CD4-positive, alpha-beta T cell treated with Interleukin-17A for 4 hours (primary cell): ENCODE results near the gene BABAM2.

Source experiments
- DNase-seq: peaks from one replicate; pipeline ENCODE4 v3.0.0-alpha.2; 2020; ENCODE audit warnings: mixed read lengths

The BABAM2 gene

DNA sequence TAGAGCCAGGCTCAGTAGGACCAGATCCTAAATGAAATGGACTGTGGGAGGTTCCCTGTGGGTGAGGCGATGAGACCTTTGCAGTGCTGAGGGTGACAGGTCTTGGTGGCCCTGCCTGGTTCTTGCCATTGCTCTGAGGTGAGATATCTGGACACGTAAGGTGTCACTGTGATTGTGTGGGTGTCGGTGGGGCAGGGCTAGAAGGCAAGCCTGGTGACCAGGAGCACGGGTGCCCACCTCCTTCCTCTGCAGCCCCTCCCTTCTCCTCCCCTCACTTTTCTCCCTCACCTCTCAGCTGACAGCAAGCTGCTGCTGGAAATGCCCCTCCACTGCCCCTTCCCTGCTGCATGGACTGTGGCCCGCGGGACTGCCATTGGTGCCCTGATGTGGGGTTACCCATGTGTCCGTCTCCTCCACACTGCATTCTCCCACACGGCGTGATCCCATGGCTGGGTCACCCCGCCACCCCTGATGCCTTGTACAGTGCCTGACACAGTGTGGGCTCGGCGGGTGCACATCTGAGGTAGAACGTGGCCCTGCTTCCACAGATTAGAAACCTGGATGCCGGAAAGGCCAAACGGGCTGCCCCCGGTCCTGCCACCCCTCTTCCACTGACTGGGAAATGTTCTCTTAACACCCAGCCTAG is 446.6 kb downstream of the BABAM2 start:
- DNase-seq: no peak

DNA sequence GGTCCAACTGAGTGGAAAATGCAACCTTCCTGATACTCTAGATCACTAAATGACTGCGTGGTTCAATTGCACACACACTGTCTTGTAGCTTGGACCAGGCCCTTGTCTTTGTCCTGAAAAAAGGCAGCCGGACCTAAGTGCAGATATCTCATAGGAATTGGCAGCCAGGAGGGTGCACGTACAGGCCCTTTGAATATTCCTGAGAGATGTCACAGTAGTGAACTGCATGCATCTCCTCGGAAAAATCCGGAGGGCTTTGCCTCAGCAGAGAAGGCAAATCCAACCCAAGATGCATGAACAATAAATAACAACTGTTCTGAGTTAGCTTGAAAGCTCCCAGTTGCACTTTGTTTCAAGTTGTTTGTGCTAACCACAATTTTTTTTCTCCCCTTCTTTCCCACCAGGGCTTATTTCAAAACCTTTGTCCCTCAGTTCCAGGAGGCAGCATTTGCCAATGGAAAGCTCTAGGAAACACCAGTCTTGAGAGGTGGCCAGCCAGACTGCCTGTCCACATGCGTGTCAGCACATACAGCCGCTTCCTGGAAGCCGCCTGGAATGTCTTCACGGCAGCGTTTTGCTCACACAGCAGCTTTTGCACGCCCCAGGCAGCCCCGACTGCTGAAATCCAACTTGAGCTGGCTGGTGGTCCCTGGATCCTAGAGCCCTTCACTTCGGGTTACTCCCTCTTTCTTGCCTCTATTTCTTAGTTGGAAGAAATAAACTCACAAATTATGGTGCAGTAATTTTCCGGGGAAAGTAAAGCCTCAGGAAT is 447.7 kb downstream of the BABAM2 start:
- no peak for DNase-seq

DNA sequence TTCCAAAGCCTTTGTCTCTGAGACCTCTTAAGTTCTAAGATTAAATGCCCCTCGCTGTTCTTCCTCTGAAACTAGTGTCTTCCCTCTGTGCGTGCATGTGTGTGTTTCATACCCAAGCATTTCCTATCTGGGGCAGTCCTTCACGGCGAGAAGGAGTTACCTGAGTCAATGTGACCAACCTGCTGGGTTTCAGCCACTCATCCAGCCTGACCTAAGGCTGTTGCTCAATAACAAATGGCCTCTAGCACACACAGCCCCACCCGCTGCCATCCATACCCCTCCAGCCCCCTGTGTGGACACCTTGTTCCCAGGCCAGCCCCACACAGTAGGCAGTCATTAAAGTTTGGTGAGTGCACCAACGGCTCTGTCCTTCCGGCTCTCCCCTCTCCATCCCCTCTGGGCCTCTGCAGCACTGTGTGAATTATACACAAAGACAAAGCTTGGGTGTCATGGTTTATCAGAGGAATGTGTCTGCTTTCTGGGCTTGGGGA is 448.3 kb downstream of the BABAM2 start:
- DNase-seq: no peak

DNA sequence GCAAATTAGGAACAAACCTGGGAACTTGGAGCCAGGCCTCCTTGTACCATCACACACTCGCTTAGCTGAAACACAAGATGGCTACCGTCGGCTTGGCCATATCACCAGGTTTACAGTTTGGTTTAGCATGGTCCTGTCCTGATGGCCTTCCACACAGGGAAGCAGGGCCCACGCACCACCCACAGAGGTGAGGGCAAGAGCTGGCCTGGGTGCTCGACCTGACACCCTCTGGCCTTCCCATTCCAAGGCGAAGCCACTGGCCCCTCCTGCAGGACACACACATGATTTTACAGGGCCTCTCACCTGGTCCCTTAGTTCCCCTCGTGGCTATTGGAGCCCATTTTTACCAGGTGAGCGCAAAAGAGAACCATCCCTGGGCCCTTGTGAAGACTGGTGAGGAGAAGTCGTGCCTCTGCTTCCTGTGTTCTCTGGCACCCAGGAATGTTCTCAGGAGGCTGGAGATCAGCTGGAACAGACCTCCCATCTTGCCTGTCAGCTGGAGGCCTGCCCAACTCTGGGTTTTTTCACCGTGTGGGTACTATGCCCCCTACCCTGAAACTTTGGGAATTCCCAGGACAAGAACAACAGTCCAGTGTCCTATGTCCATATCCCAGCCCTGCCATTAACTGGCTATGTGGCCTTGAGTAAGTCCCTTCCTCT is 449.1 kb downstream of the BABAM2 start:
- DNase-seq: no peak

DNA sequence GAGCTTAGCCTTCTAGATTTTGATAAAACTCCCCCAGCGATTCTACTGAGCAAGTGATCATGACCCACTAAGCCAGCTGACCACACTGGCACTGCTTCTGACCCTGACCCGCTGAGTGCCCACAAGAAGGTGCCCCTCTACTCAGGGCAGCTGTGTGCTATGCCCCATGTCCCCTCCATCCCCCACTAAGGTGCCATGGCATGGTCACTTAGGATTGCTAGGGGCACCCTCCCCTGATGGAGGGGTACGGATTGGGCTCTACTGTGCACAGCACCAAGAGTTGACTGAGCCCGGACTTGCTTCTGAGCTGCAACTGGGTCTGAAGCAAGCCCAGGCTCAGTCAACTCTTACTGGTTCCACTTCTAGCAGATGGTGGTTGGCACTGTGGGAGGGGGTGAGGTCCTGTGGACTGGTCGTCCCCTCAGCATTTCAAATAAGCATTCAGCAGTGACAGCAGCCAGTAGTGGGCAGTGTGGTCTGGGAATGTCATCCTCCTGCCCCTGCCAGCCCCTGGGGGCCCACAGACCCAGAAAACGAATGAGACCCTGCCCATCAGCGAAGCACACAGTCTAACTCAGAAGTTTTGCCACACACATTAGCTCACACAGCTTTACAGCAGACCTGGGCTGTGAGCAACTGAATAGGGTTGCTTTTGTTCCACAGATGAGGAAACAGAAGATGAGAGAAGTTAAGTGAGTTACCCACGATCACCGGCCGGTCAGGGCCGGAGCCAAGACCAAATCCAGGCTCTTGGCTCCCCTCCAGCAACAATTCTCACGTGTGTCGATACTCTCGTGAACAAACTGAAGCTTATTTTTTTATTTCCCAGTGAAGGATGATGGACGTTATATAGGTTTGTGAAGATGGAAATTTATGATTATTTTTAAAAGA is 450.0 kb downstream of the BABAM2 start:
- DNase-seq: no peak

DNA sequence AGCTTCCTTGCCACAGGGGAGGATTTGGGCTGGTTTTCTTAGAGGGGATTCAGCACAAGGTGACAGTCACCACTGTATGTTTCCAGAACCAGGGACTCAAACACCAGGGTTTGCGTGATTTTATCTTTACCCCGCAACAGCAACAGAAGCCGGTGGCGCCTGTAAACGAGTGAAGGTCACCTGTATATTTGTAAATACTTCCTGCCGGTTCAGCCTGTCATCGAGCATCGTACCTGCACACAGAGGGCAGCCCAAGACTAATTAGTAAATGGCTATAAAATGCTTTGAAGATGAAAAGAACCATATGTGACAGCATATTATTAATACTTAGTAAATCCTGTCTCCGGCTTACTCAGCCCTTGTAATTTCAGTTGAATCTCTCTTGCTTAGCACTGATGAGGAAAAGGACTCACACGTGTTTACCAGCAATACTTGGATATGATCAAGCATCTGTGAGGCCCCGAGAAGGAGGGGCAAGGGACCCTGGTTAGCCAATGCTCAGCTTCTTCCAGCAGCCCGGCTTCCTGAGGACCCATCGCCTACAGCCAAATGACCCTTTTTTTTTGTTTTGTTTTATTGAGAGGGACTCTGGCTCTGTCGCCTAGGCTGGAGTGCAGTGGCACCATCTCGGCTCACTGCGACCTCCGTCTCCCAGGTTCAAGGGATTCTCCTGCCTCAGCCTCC is 450.8 kb downstream of the BABAM2 start:
- DNase-seq: no peak

DNA sequence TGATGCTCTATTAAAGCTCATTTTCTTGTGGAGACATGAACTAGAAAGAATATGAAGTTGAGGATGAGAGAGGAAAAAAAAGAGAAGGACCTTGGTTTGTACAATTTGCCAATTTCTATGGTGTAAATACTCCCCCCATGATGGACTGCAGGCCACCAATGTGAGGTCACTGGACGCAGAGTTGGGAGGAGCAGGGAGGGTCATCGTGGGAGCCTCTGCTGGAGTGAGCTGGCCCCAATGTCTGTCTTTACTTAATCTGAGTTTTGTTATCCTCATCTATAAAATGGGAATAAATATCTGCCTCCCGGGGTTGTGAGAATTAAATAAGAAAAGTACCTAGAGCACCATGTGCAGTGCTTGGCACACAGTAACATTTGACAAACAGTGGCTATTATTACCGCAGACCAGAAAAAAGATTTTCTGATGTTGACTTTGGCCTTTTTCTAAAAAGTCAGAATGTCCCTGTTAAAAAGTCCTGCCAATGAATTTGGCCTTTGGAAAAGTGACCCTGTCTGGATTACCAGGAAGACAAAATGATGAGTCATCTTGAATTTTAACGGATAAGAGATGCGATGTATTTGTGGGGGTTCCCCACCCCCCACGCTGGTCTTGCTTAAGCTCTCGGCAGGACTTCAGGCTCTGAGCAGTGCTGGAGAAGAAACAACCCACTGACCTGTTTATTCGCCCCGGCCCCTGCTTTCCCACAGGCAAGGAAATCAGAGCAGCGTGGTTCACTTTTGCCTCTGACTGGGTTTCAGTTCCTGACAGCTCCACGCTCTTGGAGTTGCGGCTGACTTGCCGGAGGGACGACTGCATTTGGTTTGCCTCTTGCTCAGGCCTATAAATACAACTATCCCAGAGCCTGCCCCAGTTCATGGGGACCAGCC is 451.8 kb downstream of the BABAM2 start:
- DNase-seq: no peak

DNA sequence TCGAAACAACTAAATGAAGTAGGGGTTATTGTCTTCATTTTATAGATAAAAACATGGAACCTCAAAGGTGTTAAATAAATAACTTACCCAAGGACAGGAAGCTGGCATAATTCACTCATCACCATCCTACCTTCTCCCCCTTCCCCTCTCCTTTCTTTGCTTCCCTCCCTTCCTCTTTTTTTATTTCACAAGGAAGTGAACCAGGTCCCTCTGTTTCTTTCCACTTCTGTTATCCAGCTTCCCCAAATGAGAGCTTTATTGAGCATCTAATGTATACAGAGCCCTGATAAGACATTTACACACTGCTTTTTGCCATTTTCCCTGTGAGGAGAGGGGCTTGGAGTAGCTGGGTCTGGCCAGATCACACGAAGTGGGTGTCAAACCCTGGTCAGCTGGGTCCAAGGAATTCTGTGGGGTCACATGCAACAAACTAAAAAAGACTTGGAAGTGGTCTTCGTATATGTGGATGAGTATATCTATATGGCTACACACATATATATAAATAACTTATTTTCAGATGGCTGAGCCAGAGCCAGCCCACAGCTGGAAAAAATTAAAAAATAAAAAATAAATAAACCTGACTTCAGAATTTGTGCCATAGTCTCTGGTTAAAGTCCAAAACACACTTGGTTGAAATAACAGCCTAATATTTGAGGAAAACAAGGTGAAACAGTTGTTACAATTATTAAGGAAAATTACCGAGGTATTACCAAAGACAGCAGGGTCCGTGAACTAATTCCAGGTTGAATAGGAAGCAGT is 452.8 kb downstream of the BABAM2 start:
- DNase-seq: no peak

DNA sequence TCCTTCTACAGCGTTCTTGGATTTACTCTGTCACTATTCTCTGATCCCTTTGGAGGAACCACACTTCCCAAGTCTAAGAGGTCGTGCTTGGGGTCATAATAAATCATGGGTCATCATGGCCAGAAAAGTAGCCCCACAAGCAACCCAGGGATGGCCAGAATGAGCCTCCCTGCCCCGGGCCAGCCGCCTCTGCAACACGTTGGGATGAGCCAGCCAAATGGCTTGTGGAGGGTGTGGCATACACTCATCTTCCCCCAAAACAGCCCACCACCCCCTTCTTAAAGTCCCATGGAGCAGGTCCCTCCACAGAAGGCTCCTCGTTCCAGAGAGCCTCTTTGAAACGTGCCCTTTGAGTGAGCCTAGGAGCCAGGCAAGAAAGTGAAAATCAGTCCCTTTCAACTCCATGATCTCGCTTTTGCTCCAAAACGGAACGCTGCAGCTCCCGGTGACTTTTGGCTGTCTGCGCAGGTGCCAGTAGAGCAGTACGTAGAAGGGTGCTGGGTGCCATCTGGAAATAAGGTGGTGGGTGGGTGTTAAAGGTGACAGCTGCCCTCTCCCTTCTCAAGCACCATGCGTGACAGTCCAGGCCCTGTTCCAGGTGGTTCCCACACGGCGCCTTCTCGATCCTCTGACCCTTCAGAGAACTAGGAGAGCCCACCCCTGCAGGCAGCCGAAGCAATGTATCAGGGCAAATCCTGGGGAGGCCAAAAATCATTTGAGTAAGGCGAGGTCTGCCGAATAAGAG is 453.6 kb downstream of the BABAM2 start:
- no peak for DNase-seq

DNA sequence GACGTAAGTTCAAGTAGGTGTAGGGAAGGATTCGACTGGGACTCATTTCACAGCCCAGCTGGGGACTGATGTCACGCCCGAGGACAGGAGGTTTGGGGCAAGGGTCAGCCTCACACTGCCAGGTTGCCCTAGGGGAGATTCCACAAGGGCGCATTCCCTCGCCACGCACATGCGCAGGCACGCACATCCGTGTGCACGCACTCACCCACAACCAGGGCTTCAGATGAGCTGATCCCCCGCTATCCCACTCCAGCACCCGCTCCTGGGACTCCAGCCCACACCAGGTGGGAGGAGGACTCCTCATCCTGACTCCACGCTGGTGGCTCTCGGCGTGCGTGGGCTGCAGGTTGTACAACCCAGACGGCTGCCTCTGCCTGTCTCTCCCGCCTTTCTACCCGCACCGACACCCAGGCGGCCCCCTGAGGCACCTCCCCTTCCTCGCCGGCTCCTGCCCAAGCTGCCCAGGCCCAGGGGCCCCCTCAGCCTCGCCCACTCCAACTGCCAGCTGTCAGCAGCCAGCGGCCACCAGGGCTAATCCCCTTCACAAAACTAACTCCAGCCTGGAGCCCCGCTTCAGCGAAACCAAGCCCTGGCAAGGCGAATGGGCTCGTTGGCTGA is 454.3 kb downstream of the BABAM2 start:
- no peak for DNase-seq

DNA sequence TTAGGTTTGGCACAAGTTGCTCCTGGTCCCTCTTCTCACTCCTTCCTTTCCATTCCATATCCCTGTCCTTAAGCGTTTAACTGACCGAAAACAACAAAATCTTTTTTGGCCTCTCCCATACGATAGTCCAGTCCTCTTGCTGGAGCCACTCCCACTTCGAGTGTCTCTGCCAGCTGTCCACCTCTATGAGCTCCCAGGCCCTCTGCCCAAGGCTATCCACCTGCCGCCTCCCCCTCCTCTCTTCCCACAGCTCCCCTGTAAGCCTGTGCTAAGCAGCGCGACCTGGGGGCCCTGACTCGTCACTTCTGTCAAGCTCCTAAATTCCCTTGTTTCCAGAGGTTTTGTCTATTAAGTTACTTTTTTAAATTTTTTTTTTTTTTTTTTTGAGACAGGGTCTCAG is 455.1 kb downstream of the BABAM2 start:
- no peak for DNase-seq

DNA sequence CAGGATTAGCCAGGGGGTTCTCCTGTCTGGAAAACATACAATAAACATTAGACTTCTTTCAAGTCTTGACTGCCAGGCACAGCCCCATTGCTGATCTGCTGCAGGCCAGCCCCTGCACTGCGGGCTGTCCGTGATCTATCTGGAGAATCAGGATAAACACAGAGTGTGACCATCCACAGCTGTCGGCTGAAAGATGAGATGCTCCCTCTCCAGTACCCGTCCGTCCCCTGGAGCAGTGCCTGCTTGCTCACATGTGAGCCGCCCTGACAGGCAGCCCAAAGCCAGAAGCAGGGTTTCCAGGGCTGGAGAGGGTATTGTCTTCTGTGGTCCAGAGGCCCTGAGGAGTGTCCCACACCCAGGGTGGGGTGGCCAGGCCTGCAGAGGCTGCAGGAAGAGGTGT is 456.1 kb downstream of the BABAM2 start:
- no peak for DNase-seq

DNA sequence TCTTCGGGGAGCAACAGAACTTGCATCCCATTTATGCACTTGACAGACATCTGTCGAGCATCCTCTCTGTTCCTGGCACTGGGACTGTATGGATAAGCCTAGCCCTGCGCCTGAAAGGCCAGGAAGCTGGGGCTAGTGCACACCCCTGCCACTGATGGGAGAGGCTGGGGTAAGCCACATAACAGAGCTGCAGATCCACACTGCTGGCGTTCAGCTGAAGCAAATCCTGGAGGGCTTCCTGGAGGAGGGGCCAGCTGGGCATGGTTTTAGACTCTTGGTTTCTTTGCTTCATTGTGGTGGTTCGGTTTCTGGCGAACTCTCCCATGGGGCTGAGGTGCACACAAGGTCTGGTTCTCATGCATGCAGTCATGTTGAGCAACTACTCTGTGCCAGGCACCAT is 456.7 kb downstream of the BABAM2 start:
- no peak for DNase-seq

DNA sequence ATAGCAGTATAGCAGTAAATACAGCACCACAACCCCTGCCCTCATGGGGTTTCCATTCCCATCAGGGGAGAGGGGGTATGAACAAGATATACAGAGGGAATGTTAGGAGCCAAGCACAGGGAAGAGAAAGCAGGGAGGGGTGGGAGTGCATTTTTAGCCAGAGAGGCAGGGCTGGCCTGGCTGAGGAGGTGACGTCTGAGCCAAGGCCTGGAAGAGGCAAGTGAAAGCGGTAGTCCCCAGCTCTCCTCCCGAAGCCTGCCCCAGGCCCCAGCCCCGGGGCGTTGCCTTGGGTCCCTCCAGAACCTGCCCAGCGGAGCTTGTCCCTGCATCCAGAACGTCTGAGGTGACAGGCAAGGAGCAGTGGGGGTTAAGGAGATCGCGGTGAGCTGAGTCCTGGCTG is 457.1 kb downstream of the BABAM2 start:
- DNase-seq: no peak

DNA sequence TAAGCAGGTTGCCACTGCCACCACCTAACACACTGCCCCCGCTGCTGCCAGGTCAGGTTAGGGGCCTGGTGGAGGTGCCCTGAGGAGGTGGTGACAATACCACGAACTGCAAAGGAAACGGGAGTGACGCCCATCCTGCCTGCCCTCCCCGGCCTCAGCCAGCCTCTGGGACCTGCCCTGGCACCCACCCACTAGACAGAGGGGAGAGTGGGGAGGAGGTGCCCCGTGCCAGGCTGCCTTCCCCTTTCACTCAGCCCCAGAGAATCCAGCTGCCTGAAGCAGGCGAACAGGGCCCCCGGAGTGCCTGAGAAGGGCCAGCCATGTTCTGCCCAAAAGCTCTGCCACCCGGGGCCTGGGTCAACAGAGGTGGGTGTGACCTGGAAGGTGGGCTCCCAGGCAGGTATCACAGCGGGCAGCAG is 457.6 kb downstream of the BABAM2 start:
- DNase-seq: peak; percentile 56

DNA sequence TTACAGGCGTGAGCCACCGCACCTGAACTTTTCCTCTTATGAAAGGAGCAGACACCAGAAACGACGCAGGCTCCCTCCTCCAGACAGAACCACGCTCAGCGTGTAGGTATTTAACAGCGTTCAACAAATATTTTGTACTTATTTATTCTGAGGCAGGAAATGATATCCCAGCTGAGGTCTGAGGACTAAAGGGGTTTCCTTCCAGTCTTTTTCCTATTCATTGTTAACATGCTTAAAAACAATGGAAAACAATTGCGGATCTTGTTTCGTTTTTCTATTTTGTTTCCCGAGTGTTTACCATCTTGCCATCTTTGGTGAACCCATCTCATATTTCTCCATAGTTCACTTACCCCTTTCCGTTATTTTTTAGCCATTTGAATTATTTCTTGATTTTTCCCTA is 458.4 kb downstream of the BABAM2 start:
- no peak for DNase-seq

DNA sequence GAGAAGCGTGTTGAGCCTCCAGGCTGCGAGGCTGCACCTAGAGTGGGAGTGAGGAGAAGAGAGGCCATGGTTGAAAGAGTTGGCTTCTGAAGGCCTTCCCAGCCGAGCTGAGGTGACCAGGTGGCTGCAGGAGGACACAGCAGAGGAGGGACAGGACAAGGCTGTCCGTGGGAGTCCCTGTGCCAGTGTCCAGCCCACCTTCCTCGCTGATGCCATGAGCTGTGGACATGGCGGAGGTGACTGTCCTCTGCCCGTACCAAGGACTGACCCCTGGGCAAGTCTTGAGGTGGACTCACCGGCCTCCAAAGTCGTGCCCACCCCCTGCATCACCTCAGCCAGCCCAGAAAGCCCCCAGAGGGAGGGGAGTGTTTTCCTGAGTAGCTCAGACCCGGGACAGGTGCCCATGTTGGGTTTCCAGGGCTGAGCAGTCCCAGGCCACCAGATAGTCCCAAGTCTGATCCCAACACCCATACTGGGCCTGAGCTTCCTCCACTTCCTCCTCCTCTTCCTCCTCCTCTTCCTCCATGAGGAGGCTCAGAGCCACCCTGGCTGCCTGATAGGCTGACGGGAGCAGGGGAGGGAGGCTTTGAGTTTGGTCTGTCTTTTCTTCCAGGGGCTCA is 459.1 kb downstream of the BABAM2 start:
- DNase-seq: no peak

DNA sequence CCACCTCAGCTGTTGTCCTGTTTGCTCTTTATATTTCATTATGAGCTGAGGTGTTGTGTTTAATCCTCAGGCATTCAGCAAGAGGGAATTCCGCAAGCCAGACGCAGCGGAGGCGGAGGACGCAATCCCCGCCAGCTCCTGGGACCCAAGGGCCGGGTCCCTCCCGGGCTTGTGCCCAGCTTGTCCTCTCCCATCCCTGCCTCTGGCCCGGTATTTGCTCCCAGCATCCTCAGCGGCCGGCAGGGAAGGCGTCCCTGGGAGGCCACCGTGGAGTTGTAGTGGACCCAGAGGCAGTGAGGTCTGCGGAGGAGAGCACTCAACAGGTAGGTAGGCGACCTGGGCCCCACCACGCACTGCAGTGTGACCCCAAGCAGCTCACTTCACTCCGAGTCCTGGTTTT is 459.7 kb downstream of the BABAM2 start:
- DNase-seq: no peak

DNA sequence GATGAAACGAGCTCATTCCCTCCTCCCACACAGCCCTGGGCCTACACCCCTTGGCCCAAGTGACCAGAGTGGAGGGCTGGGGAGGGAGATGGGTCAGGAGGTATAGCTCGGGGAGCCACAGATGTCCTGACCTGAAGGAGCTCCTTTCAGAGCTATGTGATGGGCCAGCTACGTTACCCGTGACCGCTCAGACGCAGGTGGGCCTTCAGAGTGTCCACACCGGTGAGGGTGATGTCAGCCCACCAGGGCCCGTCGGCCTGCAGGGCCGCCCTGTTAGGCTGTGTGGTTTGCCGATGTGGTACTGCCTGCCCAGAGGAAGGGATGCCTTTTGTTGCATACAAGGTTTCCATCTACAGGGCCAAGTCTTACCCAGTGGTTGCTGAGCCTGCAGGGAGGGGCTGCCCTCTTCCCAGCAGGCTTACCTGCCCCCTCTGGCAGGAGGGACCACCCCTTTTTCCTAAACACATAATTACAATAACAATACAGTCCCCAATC is 460.3 kb downstream of the BABAM2 start:
- no peak for DNase-seq
